AG04450 (cell line): ENCODE measurements around the gene CA7. TPM values are rescaled to one million over a fixed set of nuclear protein-coding genes. Genes with fewer than 3 reads are reported as not detected.
A peak's percentile ranks its signal among the peaks of the same experiment; 100 is the strongest.

Experiments
- CTCF ChIA-PET: fragments of 300-600, 350-600 bp; formaldehyde crosslinking; extraction: SDS; loops from one replicate; lab custom pipeline; 2022; ENCODE audit warnings: antibody characterized with exemption, inconsistent platforms; lab: Charles Lee
- POLR2A ChIA-PET: fragments of 350-600 bp; formaldehyde crosslinking; extraction: SDS; loops from one replicate; lab custom pipeline; 2021; ENCODE audit warnings: antibody characterized with exemption, inconsistent platforms; lab: Yijun Ruan, JAX
- DNase-seq: peaks from one replicate; pipeline ENCODE4 v3.0.0-alpha.2; 2011; ENCODE audit warnings: low read depth, low spot score
- H3K27ac ChIP-seq: one replicate; pipeline ENCODE4 v1.5.1; 2012; ENCODE audit warnings: low read depth, low read length, control low read depth
- H3K27me3 ChIP-seq: one replicate; pipeline ENCODE4 v1.6.0; 2012; ENCODE audit warnings: low read length; ENCODE audit not compliant: control insufficient read depth, insufficient read depth
- H3K4me3 ChIP-seq: 2 replicates; pipeline ENCODE4 v1.5.1; 2011; ENCODE audit warnings: mild to moderate bottlenecking, low read depth, low read length, control low read depth
- H3K9me3 ChIP-seq: 2 replicates; pipeline ENCODE4 v1.5.1; 2012; ENCODE audit warnings: low read length; ENCODE audit not compliant: control insufficient read depth, insufficient read depth
- polyA plus RNA-seq: library from polyadenylated mRNA; depleted of rRNA; stranded (reverse); fragments of >200 nt; gene quantifications from 2 replicates; pipeline ENCODE4 v1.2.3, GENCODE V29; 2011
- TF ChIP-seq, protein P1 (sequence below): IDR thresholded peaks from 2 replicates; pipeline ENCODE4 v1.5.1; 2011; ENCODE audit warnings: low read depth, low read length, control low read depth, inconsistent platforms

The CA7 gene
- polyA plus RNA-seq, 1 experiment: not detected

DNA sequence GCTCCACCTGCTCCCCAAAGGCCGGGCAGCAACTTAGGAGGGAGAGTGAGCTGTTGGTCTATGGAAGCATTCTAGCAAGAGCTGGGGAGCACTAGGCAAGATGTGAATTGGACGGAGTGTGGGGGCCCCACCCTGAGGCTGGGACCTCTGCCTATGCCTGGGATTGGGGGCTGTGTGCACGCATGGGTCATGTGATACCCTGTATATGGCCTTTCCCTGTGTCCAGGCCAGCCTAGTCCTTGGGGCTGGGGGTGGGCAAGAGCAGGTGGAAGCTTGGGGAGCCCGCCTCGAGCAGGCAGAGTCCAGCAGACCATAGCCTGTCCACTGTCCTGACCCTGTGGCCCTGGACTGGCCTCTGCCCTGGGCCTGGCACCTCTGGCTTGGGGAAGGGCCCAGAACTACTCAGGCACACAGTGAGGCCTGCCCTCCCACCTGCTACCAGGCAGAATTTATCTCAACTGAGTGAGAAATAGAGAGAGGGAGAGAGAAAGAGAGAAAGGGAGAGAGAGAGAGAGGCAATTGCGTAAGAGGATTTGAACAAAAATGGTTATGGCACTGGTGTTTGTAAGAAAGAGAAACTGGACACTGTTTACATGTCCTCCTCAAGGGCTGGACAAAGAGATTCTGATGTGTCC, 55.2 kb downstream of the CA7 start:
- H3K4me3 ChIP-seq: no peak overlapping the region
- CTCF ChIA-PET: interaction anchor here (0.5 to 5.6 kb wide), 3 partner anchors 26 to 133 kb away, joined by 3 to 77 read pairs (median 3); partner anchors contain the start of gene RRAD
- TF ChIP-seq, protein P1, sequence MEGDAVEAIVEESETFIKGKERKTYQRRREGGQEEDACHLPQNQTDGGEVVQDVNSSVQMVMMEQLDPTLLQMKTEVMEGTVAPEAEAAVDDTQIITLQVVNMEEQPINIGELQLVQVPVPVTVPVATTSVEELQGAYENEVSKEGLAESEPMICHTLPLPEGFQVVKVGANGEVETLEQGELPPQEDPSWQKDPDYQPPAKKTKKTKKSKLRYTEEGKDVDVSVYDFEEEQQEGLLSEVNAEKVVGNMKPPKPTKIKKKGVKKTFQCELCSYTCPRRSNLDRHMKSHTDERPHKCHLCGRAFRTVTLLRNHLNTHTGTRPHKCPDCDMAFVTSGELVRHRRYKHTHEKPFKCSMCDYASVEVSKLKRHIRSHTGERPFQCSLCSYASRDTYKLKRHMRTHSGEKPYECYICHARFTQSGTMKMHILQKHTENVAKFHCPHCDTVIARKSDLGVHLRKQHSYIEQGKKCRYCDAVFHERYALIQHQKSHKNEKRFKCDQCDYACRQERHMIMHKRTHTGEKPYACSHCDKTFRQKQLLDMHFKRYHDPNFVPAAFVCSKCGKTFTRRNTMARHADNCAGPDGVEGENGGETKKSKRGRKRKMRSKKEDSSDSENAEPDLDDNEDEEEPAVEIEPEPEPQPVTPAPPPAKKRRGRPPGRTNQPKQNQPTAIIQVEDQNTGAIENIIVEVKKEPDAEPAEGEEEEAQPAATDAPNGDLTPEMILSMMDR: no peak
- no peaks in the 10 kb centered on the region for H3K27me3 ChIP-seq
- no peaks in the 10 kb centered on the region for H3K9me3 ChIP-seq
- H3K27ac ChIP-seq: peak overlapping the region; percentile 69
- no peak for DNase-seq
- POLR2A ChIA-PET: interaction anchor here (1.0 to 1.3 kb wide), 2 partner anchors 11 to 32 kb away, joined by 3 read pairs; no protein-coding TSS in a partner anchor

DNA sequence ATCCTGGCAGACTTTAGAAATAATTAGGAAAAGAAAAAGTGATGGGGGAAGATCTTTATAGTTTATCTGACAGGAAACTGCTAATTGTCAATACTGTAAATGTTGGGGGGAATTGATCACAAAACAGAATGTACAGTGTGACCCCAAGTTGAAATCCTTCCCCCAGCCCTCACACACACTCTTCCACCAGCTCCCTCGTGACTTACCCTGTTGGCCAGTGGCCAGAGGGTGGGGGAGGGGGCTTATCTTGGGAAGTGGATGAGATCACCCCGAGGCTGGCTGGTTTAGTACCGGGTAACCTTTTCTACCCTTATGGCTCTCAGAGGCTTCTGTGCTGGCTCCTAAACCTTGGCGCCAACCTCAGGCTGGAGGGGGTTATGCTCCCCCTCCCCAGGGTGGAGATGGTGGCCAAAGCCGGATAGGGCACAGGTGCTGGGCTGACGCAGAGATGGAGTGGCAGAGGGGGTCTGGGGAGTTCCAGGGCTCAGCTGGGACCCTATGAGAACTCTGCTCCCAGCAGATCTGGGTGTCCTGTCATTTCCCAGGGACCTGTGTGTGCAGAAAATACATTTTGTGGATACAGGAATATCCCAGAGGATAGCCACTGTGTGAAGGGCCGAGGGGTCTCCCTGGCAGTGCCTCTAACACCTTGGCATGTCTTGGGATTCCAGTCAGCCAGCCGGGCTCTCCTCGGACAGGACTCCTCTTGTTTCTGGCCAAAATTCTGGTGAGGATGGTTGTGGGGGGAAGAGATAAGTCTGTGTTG, 55.9 kb downstream of the CA7 start:
- Histone ChIP-seq H3K9me3 (no peaks in the 10 kb centered on the region), H3K4me3 (no peak overlapping the region), H3K27me3 (no peaks in the 10 kb centered on the region), H3K27ac (peak overlapping the region; percentile 69)
- CTCF ChIA-PET: interaction anchor here (0.5 to 0.6 kb wide), 2 partner anchors 27 to 133 kb away, joined by 3 read pairs; no protein-coding TSS in a partner anchor
- POLR2A ChIA-PET: interaction anchor here (1.0 to 1.3 kb wide), 2 partner anchors 10 to 31 kb away, joined by 3 read pairs; no protein-coding TSS in a partner anchor
- TF ChIP-seq, protein P1: no peak
- DNase-seq: peak; percentile 53

DNA sequence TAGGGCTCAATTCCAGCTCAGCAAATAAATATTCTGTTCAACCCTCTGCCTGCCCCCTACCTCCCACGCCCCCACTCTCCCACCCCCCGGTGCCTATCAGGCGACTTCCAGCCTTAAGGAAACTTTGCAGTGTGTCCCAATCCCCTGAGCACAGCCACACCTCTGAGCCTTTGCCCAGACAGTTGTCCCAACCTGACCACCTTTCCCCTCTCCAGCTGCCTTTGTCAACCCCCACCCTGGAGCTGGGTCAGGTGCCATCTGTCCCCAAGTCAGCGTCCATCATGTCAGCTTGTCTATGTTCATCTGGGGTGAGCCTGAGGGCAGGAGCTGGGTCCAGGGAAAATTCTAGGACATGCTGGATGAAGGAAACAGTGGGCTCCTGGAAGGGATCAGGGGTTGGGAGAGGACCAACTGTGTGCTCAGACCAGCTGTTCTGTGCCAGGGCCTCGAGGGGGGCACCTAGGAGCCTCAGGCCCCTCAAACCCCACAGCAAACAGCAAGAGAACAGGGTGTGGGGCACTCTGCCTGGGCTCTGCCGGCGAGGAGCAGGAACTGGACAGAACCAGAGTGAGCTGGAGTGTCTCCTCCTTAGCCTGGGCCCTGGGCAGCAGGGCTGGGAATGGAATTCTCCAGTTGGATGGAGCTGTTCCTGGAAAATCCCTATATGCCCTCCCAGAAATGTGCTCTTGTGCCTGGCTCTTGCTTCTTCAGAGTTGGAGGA, 56.7 kb downstream of the CA7 start:
- Histone ChIP-seq H3K27me3 (no peaks in the 10 kb centered on the region), H3K4me3 (no peak overlapping the region), H3K9me3 (no peaks in the 10 kb centered on the region), H3K27ac (no peak overlapping the region)
- ChIA-PET POLR2A (interaction anchor here (0.9 to 1.3 kb wide), 2 partner anchors 10 to 28 kb away, joined by 3 read pairs; no protein-coding TSS in a partner anchor), CTCF (interaction anchor here (1.0 kb wide), 1 partner anchor 35 kb away, joined by 3 read pairs; no protein-coding TSS in a partner anchor)
- TF ChIP-seq, protein P1: no peak
- DNase-seq: no peak

DNA sequence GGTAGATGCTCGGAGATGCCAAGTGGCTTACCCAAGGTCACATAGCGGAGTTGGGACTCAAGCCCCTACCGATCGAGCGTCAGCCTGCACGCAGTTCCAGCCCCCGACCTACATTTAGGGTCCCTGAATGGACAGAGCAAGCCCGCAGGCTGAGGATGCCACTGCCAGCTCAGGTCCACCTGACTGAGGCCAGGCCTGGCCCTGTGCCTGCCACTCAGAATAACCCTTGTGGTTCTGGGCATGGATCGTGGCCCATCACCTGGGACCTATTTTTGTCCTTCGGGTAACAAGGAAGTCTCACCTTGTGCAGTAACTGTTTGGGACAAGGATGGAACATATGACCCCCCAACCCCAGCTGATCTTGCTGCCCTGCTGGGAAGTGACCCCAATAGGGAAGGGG, 57.4 kb downstream of the CA7 start:
- H3K9me3 ChIP-seq: no peaks in the 10 kb centered on the region
- DNase-seq: no peak
- no peak overlapping the region for H3K4me3 ChIP-seq
- no peaks in the 10 kb centered on the region for H3K27me3 ChIP-seq
- ChIA-PET CTCF (interaction anchor here (1.0 kb wide), 1 partner anchor 35 kb away, joined by 3 read pairs; no protein-coding TSS in a partner anchor), POLR2A (interaction anchor here (0.9 kb wide), 1 partner anchor 28 kb away, joined by 3 read pairs; no protein-coding TSS in a partner anchor)
- TF ChIP-seq, protein P1: no peak
- H3K27ac ChIP-seq: no peak overlapping the region
